ENCODE measurements around the gene RAD51D. TPM values are rescaled to one million over a fixed set of nuclear protein-coding genes. Genes with fewer than 3 reads are reported as not detected.
"Not testable (repeated sequence)": the region's sequence is repeated elsewhere in the genome, so short reads cannot be mapped to it uniquely, and the experiment has no call there.

Gene RAD51D
- total RNA-seq, 2 donors from 2014 or later = 9.9 to 12.0 TPM

- intact Hi-C loops (cut with DNase I) = no loop called here
- Histone ChIP-seq H3K4me1 (replicated peaks) (no peaks in the 10 kb centered on the region), H3K9me3 (no peaks in the 10 kb centered on the region), H3K27ac (no peak overlapping the region), H3K36me3 (no peaks in the 10 kb centered on the region), H3K4me3 (no peak overlapping the region), H3K27me3 (replicated peaks; ENCODE audit: insufficient read depth) (no peaks in the 10 kb centered on the region)
- no peak for DNase-seq (ENCODE audit: low spot score)
- TF ChIP-seq POLR2AphosphoS5 (IDR thresholded peaks at IDR 0.05) = no peak
- no peak for TF ChIP-seq CTCF (IDR thresholded peaks at IDR 0.05)
- TF ChIP-seq POLR2A (IDR thresholded peaks at IDR 0.05) = no peak
- 96% methylated on average over 7 of the region's 7 CpGs for WGBS
Measured at GRCh38 chr17:35155246-35155645, 35.6 kb upstream of the RAD51D start.

GRCh38 chr17:35154196-35155165 lies 34.8 kb upstream of the RAD51D start:
- WGBS = 78% methylated on average over 13 of the region's 13 CpGs
- no peaks in the 10 kb centered on the region for H3K4me1 ChIP-seq (replicated peaks)
- DNase-seq (ENCODE audit: low spot score) = no peak
- no peaks in the 10 kb centered on the region for H3K27me3 ChIP-seq (replicated peaks; ENCODE audit: insufficient read depth)
- H3K4me3 ChIP-seq = no peak overlapping the region
- no peaks in the 10 kb centered on the region for H3K36me3 ChIP-seq
- H3K9me3 ChIP-seq = no peaks in the 10 kb centered on the region
- intact Hi-C loops (cut with DNase I) = no loop called here
- H3K27ac ChIP-seq = no peak overlapping the region
- no peak for TF ChIP-seq CTCF (IDR thresholded peaks at IDR 0.05)
- no peak for TF ChIP-seq POLR2AphosphoS5 (IDR thresholded peaks at IDR 0.05)
- no peak for TF ChIP-seq POLR2A (IDR thresholded peaks at IDR 0.05)

GRCh38 chr17:35152421-35153140 lies 32.9 kb upstream of the RAD51D start:
- no peak overlapping the region for H3K4me3 ChIP-seq

GRCh38 chr17:35151080-35151479 lies 31.4 kb upstream of the RAD51D start:
- DNase-seq (ENCODE audit: low spot score); H3K27me3 ChIP-seq (replicated peaks; ENCODE audit: insufficient read depth); H3K4me3 ChIP-seq; H3K4me1 ChIP-seq (replicated peaks); H3K9me3 ChIP-seq; intact Hi-C loops (cut with DNase I); H3K36me3 ChIP-seq; H3K27ac ChIP-seq: not testable (repeated sequence)
- 93% methylated on average over 29 of the region's 29 CpGs for WGBS

More at GRCh38 chr17:35152421-35153140, 32.9 kb upstream of the RAD51D start:
- no peak for TF ChIP-seq POLR2A (IDR thresholded peaks at IDR 0.05)
- Histone ChIP-seq H3K9me3 (no peaks in the 10 kb centered on the region), H3K27ac (no peak overlapping the region), H3K36me3 (no peaks in the 10 kb centered on the region), H3K4me1 (replicated peaks) (no peaks in the 10 kb centered on the region), H3K27me3 (replicated peaks; ENCODE audit: insufficient read depth) (no peaks in the 10 kb centered on the region)
- 37% methylated on average over 13 of the region's 13 CpGs for WGBS
- intact Hi-C loops (cut with DNase I) = no loop called here
- DNase-seq (ENCODE audit: low spot score) = no peak

- H3K36me3 ChIP-seq = no peaks in the 10 kb centered on the region
- intact Hi-C loops (cut with DNase I) = no loop called here
- no peaks in the 10 kb centered on the region for H3K4me1 ChIP-seq (replicated peaks)
- no peak for DNase-seq (ENCODE audit: low spot score)
- 93% methylated on average over 11 of the region's 11 CpGs for WGBS
- no peak overlapping the region for H3K27ac ChIP-seq
- H3K4me3 ChIP-seq = no peak overlapping the region
- TF ChIP-seq POLR2A (IDR thresholded peaks at IDR 0.05) (no peak), CTCF (IDR thresholded peaks at IDR 0.05) (no peak)
- no peaks in the 10 kb centered on the region for H3K27me3 ChIP-seq (replicated peaks; ENCODE audit: insufficient read depth)
- H3K9me3 ChIP-seq = no peaks in the 10 kb centered on the region
Measured at GRCh38 chr17:35149941-35150340, 30.3 kb upstream of the RAD51D start.
